ENCODE measurements around the gene TRAF3IP1.
"Not testable (repeated sequence)": the region's sequence is repeated elsewhere in the genome, so short reads cannot be mapped to it uniquely, and the experiment has no call there.

TRAF3IP1 gene

GRCh38 chr2:238428866-238429265, 108.5 kb downstream of the TRAF3IP1 start:
- DNase-seq (ENCODE audit: low spot score): no peak

DNA sequence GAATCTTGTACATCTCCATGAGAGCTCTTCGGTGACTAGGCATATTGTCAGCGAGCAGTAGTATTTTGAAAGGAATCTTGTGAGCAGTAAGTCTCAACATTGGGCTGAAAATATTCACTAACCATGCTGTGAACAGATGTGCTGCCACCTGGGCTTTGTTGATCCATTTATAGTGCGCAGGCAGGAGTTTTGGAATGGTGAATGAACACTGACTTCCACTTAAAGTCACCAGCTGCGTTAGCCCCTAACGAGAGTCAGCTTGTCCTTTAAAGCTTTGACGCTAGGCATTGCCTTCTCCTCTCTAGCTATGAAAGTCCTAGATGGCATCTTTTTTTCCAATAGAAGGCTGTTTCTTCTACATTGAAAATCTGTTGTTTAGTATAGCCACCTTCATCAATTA, 110.5 kb downstream of the TRAF3IP1 start:
- DNase-seq (ENCODE audit: low spot score): no peak

DNA sequence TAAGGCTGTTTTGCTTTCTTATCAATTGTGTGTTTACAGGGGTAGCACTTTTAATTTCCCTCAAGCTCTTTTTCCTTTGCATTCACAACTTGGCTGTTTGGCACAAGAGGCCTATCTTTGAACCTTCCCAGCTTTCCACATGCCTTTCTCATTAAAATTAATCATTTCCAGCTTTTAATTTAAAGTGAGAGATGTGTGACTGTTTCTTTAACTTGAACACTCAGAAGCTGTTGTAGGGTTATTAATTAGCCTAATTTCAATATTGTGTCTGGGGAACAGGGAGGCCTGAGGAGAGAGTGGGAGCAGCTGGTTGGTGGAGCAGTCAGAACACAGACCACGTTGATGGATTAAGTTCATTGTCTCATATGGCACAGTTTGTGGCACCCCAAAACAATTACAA, 111.1 kb downstream of the TRAF3IP1 start:
- DNase-seq (ENCODE audit: low spot score): no peak

GRCh38 chr2:238433300-238433915, 113.1 kb downstream of the TRAF3IP1 start:
- no peak for DNase-seq (ENCODE audit: low spot score)

GRCh38 chr2:238433941-238434845, 113.9 kb downstream of the TRAF3IP1 start:
- no peak for DNase-seq (ENCODE audit: low spot score)

GRCh38 chr2:238434846-238435751, 114.8 kb downstream of the TRAF3IP1 start:
- no peak for DNase-seq (ENCODE audit: low spot score)

GRCh38 chr2:238435752-238436096, 115.4 kb downstream of the TRAF3IP1 start:
- DNase-seq (ENCODE audit: low spot score): no peak

GRCh38 chr2:238438856-238439849, 118.8 kb downstream of the TRAF3IP1 start:
- no peak for DNase-seq (ENCODE audit: low spot score)

DNA sequence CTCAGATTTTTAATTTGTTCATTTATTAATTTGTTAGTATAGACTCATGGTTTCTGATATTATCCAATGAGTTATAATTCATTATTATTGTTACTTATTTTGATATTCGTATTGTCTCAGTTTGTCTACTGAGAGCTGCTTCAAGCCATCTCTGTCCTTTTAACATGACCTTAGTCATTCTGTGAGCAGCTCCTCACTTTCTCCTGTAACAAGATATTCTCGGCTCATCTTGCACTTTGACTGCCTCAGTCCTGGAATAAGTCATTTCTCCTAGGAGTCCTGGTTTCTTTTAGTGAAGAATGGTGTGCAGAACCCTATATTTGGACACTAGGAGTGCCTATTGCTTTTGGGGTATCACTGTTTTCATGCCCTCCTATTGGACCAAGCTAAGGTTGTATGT, 119.6 kb downstream of the TRAF3IP1 start:
- no peak for DNase-seq (ENCODE audit: low spot score)

DNA sequence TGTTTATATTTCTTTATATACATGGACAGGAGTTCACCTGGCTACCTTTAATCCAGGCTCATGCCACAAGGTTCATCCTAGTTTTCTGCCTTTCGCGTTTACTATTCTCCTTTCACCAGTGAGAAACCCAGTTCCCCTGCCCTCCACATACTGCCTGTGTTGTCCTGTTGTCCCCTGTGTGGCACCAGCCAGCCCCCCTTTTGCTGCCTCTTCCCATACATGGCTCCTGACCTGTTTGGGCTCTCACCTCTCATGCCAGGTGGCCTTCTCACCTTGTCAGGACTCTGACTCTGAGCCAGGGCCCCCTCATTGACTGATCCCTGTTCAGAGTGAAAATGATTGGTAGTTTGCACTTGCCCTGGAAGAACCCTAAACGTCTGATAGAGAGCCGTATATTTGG, 120.0 kb downstream of the TRAF3IP1 start:
- no peak for DNase-seq (ENCODE audit: low spot score)

DNA sequence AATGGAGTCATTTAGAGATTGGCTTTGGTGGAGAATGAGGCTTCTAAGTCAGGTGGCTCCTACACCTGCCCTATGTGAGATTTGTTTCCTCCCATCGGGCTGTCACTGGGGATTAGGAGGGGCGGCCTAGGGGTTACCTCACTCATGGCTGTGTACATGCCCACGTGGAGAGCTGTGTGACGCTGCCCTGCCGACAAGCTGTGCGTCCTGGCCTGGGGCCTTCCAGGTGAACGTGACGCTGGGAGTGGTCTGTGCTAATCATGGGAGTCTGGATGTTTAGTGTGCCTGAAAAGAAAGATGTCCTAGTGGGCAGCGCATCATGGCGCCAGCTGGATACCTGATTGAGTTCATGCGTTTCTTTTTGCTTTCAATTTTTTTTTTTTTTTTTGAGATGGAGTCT, 120.4 kb downstream of the TRAF3IP1 start:
- DNase-seq (ENCODE audit: low spot score): no peak

DNA sequence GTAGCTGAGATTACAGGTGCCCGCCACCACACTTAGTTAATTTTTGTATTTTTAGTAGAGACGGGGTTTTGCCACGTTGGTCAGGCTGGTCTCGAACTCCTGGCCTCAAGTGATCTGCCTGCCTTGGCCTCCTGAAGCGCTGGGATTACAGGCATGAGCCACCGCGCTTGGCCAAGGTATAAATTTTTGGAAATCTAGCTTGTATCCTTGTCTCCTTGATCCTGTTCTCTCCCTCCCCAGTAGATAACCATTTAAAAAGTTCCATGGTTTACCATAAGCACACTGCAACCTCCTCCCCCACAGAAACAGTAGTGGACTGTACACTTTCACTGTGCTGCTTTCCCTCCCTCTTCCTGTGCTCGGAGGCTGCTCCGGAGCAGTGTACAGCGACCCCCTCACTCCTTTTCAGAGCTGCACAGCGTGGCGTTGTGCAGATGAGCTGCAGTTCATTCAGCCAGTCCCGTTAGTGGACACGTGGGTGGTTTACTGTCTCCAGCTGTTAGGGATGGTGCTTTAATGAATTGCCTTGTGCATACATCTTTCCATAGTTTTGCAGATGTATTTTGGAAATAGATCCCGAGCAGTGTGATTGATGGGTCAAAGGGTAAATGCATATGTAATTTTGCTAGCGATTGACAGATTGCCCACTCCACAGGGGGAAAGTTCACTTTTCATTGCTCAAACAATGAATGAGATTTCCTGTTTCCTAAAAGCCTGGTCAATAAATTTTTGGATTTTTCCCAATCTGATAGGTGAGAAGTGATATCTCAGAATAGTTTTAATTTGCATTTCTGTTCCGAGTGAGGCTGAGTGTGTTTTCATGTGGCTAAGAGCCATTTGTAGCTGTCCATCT, 121.2 kb downstream of the TRAF3IP1 start:
- no peak for DNase-seq (ENCODE audit: low spot score)

DNA sequence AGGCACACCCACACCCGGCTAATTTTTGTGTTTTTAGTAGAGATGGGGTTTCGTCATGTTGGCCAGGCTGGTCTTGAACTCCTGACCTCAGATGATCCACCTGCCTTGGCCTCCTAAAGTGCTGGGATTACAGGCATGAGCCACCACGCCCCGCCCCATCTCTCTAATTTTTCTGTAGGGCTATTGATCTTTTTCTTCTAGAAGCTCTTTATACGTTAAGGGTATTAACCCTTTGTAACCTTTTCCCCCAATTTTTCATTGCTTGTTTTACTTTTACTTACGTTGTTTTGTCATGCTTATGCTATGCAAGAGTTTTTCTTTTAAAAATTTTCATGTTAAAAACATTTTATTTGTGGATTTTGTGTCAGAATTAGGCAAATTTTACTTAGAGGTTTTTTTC, 121.9 kb downstream of the TRAF3IP1 start:
- DNase-seq (ENCODE audit: low spot score): not testable (repeated sequence)

DNA sequence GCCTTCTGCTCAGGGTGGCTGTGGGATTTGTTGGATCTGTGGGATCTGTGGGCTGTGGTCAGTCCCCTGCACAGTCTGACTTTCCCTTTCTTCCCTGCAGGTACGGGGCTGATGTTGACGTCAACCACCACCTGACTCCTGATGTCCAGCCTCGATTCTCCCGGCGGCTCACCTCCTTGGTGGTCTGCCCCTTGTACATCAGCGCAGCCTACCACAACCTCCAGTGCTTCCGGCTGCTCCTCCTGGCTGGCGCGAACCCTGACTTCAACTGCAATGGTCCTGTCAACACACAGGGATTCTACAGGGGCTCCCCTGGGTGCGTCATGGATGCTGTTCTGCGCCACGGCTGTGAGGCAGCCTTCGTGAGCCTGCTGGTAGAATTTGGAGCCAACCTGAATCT, 123.9 kb downstream of the TRAF3IP1 start:
- DNase-seq (ENCODE audit: low spot score): no peak

DNA sequence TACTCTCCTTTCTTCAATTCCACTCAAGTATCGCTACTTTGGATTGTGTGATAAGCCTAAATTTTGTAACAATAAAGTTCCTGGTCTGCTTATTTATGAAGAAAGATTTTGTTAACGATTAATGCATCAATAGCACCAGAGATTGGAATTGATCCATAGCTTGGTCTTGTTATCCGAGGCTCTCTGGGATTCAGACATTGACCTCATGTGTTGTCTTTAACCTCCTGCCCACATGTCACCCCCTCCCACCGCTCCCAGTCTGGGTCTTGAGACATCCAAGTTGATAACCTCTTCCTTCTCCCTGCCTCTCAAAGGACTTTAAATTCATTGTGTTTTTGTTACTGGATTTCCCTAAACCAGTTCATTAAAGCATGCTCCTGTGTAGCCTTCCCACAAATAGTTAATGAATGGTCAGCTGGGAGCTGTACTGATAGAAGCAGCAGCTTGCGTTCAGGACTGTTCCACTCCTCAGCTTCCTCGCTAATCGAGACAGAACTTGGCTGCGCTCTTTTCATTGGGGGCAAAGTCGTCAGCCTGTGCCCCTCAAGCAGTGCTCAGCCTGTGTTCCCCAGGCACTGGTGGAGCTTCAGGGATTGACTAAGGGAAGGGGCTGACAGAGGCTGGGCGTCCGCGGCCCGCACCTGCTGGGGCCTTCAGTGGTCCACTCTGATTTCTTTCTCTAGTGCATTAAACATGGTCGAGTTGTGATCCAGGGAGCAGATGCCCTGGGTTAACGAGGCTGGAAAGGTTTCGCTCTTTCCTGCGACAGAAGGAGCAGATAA, 125.3 kb downstream of the TRAF3IP1 start:
- no peak for DNase-seq (ENCODE audit: low spot score)

GRCh38 chr2:238446371-238446770, 126.1 kb downstream of the TRAF3IP1 start:
- no peak for DNase-seq (ENCODE audit: low spot score)

DNA sequence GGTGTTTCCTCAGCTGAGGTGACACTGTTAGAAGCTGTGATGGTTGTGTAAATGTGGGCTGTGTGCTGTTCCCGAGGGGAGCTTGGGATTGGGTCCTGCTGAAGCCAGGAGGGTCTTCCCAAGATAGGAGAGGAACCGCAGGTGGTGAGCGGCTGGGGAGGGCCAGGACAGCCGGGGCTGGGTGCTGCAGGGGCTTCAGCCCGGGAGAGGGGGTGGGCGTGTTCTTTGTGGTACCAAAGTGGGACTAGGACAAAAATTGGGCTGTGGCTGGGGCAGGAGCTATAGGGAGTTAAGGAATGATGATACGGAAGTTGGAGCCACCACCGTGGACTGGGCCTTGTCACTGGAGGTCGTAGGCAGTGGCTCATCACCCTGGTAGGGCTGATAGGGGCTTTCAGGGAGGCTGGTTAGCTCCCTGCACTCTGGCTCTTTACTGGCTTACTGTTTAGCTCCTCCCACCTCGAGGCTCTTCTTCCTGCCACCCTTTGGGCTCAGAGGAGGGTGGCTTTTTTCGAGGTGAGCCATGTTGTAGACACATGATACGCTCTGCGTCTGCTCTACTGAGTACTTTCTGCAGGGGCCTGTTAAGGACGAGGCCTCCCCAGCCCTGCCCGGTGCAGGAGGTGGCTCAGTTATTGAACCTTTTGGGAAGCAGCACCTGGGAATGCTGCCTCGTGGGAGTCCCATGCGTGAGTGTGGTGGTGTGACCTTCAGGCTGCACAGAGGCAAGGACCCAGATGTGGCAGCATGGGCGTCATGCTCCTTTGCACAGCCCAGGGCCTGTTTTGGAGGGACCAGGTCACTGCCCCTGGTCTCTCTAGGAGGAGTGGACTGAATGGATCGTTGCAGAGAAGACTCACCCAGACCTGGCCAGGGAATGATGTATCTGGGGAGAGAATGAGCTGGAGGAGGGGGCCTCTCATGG, 128.0 kb downstream of the TRAF3IP1 start:
- DNase-seq (ENCODE audit: low spot score): no peak

DNA sequence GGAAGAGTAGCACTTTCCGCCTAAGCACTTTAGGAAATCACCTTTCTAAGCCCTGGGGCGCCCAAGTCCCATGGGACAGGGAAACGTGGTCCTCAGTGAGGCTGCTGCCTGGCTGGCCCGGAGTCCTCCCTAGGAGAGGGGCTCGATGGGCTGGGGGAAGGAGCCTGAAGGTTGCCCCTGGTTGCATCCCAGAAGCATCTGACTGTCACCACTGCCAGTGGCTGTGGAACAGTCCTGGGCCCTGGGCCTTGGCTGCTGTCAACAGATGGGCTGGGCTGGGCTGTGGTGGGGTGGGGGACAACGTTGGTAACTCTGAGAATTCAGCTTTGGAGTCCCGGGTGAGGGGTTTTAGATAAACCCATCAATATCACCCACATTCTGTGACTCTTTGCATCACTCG, 128.9 kb downstream of the TRAF3IP1 start:
- no peak for DNase-seq (ENCODE audit: low spot score)
